Hepatic stellate cell (primary cell): ENCODE results near the gene DNMT3B.
"Not testable (repeated sequence)": the region's sequence is repeated elsewhere in the genome, so short reads cannot be mapped to it uniquely, and the experiment has no call there.

Experiments
- DNase-seq: peaks from one replicate; pipeline ENCODE4 v3.0.0; 2011; ENCODE audit warnings: low spot score

Gene DNMT3B

DNA sequence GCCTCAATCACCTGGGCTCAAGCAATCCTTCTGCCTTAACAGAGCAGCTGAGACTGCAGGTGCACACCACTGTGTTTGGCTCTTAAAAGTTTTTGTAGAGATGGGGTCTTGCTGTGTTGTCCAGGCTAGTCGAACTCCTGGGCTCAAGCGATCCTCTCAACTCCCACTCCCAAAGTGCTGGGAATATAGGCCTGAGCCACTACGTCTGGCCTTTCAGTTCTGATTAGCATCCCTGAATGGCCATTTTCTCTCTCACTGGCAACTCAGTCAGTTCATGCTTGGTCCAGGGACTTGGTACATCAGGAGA, 28.5 kb downstream of the DNMT3B start:
- no peak for DNase-seq

- DNase-seq, result peak; percentile 55
Observed at GRCh38 chr20:32792316-32792715, 30.1 kb downstream of the DNMT3B start.

- no peak for DNase-seq
Observed at GRCh38 chr20:32792731-32793458, 30.7 kb downstream of the DNMT3B start.

GRCh38 chr20:32796383-32796948, 34.3 kb downstream of the DNMT3B start:
- no peak for DNase-seq

DNA sequence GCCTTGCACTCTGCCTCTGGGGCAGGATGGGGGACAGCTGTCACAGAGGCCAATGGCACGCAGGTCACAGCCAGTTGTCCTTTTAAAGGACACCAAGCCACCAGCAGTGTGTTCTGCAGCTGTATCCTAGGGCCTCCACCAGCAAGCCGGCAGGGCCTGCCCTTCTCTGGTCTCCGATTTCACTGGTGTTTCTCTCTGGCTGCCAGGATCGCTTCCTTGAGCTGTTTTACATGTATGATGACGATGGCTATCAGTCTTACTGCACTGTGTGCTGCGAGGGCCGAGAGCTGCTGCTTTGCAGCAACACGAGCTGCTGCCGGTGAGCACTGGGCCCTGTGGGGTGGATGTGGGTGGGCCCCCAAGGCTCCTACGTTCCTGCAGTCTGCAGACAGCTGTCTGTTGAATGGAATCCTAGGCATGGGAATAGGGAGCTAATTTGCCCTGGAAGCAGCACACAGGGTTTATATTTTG, 34.8 kb downstream of the DNMT3B start:
- no peak for DNase-seq

DNA sequence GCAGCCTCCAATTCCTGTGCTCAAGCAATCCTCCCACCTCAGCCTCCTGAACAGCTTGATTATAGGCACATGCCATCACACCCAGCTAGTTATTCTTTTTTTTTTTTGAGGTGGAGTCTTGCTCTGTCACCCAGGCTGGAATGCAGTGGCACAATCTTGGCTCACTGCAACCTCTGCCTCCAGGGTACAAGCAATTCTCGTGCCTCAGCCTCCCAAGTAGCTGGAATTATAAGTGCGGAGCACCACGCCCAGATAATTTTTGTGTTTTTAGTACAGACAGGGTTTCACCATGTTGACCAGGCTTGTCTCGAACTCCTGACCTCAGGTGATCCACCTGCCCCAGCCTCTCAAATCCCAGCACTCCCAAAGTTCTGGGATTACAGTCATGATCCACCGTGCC, 35.4 kb downstream of the DNMT3B start:
- not testable (repeated sequence) for DNase-seq

DNA sequence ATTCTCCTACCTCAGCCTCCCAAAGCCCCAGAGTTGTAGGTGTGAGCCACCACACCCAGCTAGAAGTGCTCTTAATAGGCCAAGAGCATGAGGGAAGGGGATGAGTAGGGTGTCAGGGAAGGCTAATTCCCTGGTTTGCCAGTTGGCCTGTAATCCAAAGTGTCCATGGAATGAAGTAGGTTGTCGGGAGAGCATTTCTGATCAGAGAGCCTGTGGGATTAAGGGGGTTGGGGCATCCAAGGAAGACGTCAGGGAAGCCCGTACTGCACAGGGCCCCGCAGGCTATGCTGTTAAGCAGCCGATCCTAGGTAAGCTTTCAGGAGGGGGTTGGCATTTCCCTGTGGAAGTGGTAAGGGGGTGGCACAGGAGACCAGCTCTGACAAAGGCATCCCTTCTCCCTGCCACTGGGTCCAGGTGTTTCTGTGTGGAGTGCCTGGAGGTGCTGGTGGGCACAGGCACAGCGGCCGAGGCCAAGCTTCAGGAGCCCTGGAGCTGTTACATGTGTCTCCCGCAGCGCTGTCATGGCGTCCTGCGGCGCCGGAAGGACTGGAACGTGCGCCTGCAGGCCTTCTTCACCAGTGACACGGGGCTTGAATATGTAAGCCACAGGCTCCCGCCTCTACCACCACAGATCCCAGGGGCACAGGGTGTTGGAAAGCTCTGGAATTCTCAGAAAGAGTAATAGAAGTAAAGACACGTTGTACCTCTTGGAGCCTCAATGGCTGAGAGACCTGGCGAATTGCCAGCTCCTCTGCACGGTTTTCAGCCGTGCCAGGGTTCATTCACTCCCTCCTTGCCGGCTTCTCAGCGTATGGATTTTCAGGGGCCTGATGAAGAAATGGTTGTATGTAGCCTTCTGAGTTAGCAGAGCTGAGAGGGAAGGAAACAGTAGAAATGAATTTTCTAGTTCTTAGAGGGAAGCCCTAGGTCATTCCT, 36.1 kb downstream of the DNMT3B start:
- no peak for DNase-seq

DNA sequence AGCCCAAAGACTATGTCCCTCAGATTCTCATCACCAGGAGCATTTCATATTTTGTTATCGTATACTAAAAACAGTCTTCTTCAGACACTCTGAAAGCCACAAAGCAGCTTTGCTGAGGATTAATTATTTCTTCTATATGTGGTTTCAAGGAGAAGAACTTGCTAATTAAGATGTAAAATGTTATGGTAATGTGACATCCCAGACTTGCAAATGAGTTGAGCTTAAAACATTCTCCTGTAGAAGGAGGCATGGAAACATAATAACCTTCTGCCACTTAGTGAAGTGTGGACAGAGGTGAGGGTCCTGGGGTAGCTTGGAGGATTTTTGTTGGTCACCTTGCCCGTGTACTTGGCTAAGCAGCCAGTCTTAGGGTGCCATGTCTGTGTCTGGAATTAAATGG, 40.9 kb downstream of the DNMT3B start:
- DNase-seq, result no peak

- DNase-seq, result no peak
Observed at GRCh38 chr20:32804022-32804715, 42.0 kb downstream of the DNMT3B start.

GRCh38 chr20:32804817-32805216, 42.6 kb downstream of the DNMT3B start:
- no peak for DNase-seq

DNA sequence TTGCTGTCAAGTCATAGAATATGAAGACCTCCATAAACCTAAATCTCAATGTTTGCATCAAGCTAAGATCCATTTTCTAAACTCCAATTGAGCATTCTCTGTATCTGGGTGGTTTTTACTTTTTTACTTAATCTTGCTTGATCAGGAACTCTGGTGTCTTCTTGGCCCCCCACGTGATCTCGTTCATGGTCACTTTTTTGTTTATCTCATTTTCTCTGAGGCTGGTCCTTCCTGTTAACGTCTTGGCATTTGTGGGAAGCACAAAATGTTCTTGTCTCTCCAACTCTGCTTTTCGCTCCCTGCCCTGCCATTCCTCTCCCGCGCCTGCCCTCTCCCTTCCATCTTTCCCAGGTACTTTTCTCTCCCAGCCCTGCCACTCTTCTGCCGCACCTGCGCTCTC, 43.5 kb downstream of the DNMT3B start:
- no peak for DNase-seq

DNA sequence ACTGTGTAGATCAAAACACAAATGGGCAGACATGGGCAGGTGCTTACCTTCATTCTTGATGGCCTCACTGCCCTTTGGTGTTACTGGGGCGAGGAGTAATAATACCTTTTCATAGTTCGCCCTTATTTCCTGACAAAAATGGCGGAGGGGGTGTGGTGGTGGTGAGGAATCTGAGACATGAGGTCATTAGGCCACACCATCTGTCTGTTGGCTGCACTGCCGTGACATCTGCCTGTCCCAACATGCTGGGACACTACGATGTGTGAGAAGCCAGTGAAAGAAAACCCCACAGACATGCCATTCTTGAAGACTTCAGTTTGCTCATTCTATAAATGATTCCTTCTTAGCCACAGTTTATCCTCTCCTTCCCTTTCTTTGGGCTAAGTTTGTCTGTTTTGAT, 44.2 kb downstream of the DNMT3B start:
- no peak for DNase-seq

- DNase-seq, result no peak
Observed at GRCh38 chr20:32807706-32808105, 45.5 kb downstream of the DNMT3B start.

GRCh38 chr20:32808438-32808837, 46.3 kb downstream of the DNMT3B start:
- DNase-seq, result no peak

DNA sequence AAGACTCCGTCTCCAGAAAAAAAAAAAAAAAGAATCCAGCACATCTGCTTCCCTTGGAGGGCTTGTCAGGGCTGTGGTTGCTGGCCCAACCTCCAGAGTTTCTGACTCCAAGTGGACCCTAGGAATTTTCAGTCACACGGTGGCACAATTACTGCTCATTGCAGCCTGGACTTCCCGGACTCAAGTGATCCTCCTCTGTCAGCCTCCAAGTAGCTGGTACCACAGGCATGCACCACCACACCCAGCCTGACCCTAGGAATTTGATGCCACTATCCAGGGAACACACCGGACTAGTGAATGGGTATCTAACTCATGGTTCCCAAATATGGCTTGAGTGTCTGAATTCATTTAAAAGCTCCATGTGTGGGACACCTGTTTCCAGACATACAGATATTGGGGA, 47.7 kb downstream of the DNMT3B start:
- DNase-seq, result no peak

DNA sequence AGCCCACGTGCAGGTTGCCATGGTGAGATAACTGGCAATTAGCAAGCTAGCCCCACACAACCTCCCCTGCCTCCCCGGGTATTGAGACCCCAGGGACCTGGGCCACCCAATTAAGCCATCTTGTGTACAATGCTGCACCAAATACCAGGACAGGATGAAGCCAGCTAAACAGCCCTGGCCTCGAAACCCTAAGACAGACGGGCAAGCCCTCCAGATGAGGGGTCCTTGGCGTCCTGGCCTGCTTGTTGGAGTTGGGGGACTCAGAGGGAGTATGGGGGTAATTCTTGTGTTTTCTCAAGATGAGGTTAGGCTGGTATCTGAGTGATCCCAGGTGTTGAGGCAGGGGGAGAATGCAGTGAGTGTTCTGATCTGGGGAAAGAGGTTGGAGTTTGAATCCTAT, 48.8 kb downstream of the DNMT3B start:
- no peak for DNase-seq

DNA sequence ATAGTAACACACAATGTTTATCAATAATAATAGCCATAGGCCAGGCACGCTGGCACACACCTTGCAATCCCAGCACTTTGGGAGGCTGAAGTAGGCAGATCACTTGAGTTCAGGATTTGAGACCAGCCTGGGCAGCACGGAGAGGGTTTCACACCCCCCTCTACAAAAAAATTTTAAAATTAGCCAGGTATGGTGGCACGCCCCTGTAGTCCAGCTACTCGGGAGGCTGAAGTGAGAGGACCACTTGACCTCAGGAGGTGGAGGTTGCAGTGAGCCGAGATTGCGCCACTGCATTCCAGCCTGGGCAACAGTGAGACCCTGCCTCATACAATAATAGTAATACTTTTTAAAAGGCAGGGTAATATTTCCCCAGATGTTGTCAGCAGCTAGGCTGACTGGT, 49.7 kb downstream of the DNMT3B start:
- DNase-seq, result no peak

DNA sequence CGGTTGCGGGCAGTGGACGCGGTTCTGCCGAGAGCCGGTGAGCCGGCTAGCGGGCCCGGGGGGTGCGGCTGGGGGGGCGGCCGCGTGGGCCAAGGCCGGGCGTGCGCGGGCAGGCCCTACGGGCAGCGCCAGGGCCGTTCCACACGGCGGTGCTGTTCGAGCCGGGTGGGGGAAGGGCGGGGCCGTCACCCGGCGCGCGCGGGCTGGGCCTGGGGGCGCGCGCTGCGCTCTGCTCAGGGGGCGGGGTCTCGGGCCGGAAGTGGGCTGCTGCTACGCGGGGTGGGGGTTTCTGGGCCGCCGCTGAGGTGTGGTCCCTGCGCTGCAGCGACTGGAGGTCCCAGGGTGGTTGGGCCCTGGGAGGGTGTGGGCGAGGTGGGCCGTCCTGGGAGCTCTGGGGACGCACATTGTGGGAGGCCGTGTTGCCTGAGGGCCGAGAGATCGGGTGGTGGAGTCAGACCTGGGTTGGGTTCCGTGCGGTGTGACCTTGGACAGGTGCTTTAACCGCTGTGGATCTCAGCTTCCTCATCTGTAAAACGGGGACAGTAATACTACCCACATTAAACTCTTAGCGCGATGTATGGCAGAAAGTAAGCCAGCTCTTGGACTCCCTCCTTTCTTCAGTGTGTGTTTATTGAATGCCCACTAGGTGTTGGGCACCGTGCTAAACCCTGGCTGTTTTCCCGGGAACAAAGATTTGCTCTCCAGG, 58.0 kb downstream of the DNMT3B start:
- DNase-seq, result peak; percentile 61

GRCh38 chr20:32820698-32821377, 58.7 kb downstream of the DNMT3B start:
- no peak for DNase-seq

- DNase-seq, result no peak
Observed at GRCh38 chr20:32822225-32822624, 60.0 kb downstream of the DNMT3B start.

GRCh38 chr20:32823078-32823477, 60.9 kb downstream of the DNMT3B start:
- DNase-seq, result peak; percentile 73
